HCT116 (cell line): ENCODE data around the gene SUSD4. TPM values are rescaled to one million over a fixed set of nuclear protein-coding genes. Genes with fewer than 3 reads are reported as not detected.

Experiments
- ATAC-seq: fragments of 200-7000 bp; cut with Tn5 transposase; 2 replicates; pipeline ENCODE4 v1.9.1; 2020; ENCODE audit warnings: mild to moderate bottlenecking, moderate library complexity
- BruUV-seq: library from RNA; stranded (reverse); fragments of 400-500 nt; replicated peaks from 2 replicates; lab custom pipeline; 2021; lab: Mats Ljungman, UMichigan
- CTCF ChIA-PET: fragments of 300-600 bp; sonication (Branson Sonifier 250); formaldehyde crosslinking; loops from one replicate; lab custom pipeline; 2021; ENCODE audit warnings: antibody characterized with exemption; lab: Charles Lee
- POLR2A ChIA-PET: fragments of 300-600, 350-600 bp; sonication (Branson Sonifier 250); formaldehyde crosslinking; loops from one replicate; lab custom pipeline; 2021; ENCODE audit warnings: antibody characterized with exemption; lab: Charles Lee
- RAD21 ChIA-PET, 2 experiments: fragments of 300-600 bp; sonication (Branson Sonifier 250); formaldehyde crosslinking; loops; one replicate each; lab custom pipeline; 2023; ENCODE audit warnings: low total read pairs in 2 of 2; ENCODE audit not compliant: uncharacterized antibody in 2 of 2, unreplicated experiment in 2 of 2, low non-redundant PET in 1 of 2; lab: Charles Lee
- DNase-seq: peaks from one replicate; pipeline ENCODE4 v3.0.0-alpha.2; 2010; ENCODE audit warnings: low read depth, low spot score
- H2AFZ ChIP-seq: fragments of 200-600 bp; shearing (Covaris generic), sonication (generic); 2 replicates; pipeline ENCODE4 v1.6.1; 2017; ENCODE audit warnings: low read depth, mixed run types, mixed read lengths, antibody characterized with exemption, low read length; ENCODE audit not compliant: poor library complexity, severe bottlenecking
- H3K27ac ChIP-seq: 2 replicates; pipeline ENCODE4 v1.5.1; 2012; ENCODE audit warnings: low read depth, low read length
- H3K27me3 ChIP-seq: fragments of 200-600 bp; sonication (generic); 2 replicates; pipeline ENCODE4 v1.6.1; 2016; ENCODE audit warnings: mixed run types, low read length, mixed read lengths; ENCODE audit not compliant: insufficient read depth
- H3K36me3 ChIP-seq, 2 experiments: fragments of 200-500 bp in 1 of 2; fragments of 200-600 bp in 1 of 2; sonication (Bioruptor generic) in 1 of 2; sonication (generic) in 1 of 2; 2 replicates each; pipeline versions ENCODE4 v1.5.1 to v1.6.1; 2014 to 2016; ENCODE audit warnings: low read length in 2 of 2, inconsistent platforms in 1 of 2, mixed read lengths in 1 of 2, mixed run types in 1 of 2; ENCODE audit not compliant: insufficient read depth in 2 of 2, control insufficient read depth in 1 of 2
- H3K4me1 ChIP-seq, 2 experiments: fragments of 200-600 bp in 1 of 2; sonication (generic) in 1 of 2; 2 replicates each; pipeline versions ENCODE4 v1.5.1 to v1.6.1; 2012 to 2017; ENCODE audit warnings: low read length in 2 of 2, inconsistent platforms in 1 of 2, mild to moderate bottlenecking in 1 of 2, mixed read lengths in 1 of 2, mixed run types in 1 of 2, moderate library complexity in 1 of 2; ENCODE audit not compliant: insufficient read depth in 2 of 2, control insufficient read depth in 1 of 2
- H3K4me2 ChIP-seq: fragments of 200-600 bp; sonication (generic); 2 replicates; pipeline ENCODE4 v1.6.1; 2017; ENCODE audit warnings: mixed run types, low read length, mixed read lengths
- H3K4me3 ChIP-seq, 2 experiments: fragments of 200-600 bp in 1 of 2; sonication (generic) in 1 of 2; replicated peaks in 1 of 2; 2 replicates each; pipeline ENCODE4 v1.5.1; 2011 to 2016; ENCODE audit warnings: low read length in 2 of 2, control low read depth in 1 of 2, low read depth in 1 of 2, mild to moderate bottlenecking in 1 of 2, mixed read lengths in 1 of 2, mixed run types in 1 of 2
- H3K79me2 ChIP-seq: fragments of 200-600 bp; sonication (generic); 2 replicates; pipeline ENCODE4 v1.6.1; 2017; ENCODE audit warnings: mild to moderate bottlenecking, mixed run types, low read length, moderate library complexity, mixed read lengths; ENCODE audit not compliant: insufficient read depth
- H3K9ac ChIP-seq: fragments of 200-600 bp; sonication (generic); 2 replicates; pipeline ENCODE4 v1.6.1; 2016; ENCODE audit warnings: low read length, mixed read lengths
- H3K9me2 ChIP-seq: fragments of 200-600 bp; sonication (generic), shearing (Covaris generic); 2 replicates; pipeline ENCODE4 v1.6.1; 2017; ENCODE audit warnings: mixed run types, mild to moderate bottlenecking, moderate library complexity; ENCODE audit not compliant: insufficient read depth
- H3K9me3 ChIP-seq, 2 experiments: fragments of 200-500 bp in 1 of 2; fragments of 200-600 bp in 1 of 2; sonication (Bioruptor generic) in 1 of 2; sonication (generic) in 1 of 2; 2 replicates each; pipeline ENCODE4 v1.6.1; 2014 to 2017; ENCODE audit warnings: low read length in 2 of 2, mixed read lengths in 2 of 2, inconsistent platforms in 1 of 2, low read depth in 1 of 2, mild to moderate bottlenecking in 1 of 2, mixed run types in 1 of 2, moderate library complexity in 1 of 2; ENCODE audit not compliant: control insufficient read depth in 1 of 2, insufficient read depth in 1 of 2
- H4K20me1 ChIP-seq: fragments of 200-600 bp; sonication (generic), shearing (Covaris generic); 2 replicates; pipeline ENCODE4 v1.6.1; 2017; ENCODE audit warnings: mixed run types, mild to moderate bottlenecking, moderate library complexity; ENCODE audit not compliant: insufficient read depth
- CBX3 ChIP-seq: IDR thresholded peaks from 2 replicates; pipeline ENCODE4 v1.6.1; 2012; ENCODE audit warnings: low read depth
- ELF1 ChIP-seq: IDR thresholded peaks from 2 replicates; pipeline ENCODE4 v1.6.1; 2012; ENCODE audit warnings: low read depth, borderline replicate concordance
- EZH2 ChIP-seq: fragments of 200-600 bp; sonication (generic); IDR thresholded peaks from 2 replicates; pipeline ENCODE4 v1.6.1; 2017; ENCODE audit warnings: antibody characterized with exemption, mixed run types
- EZH2phosphoT487 ChIP-seq: fragments of 200-600 bp; IDR thresholded peaks from 2 replicates; pipeline ENCODE4 v1.6.1; 2018; ENCODE audit warnings: antibody characterized with exemption, borderline replicate concordance
- FOSL1 ChIP-seq: IDR thresholded peaks from 2 replicates; pipeline ENCODE4 v1.6.1; 2012; ENCODE audit warnings: low read depth
- POLR2A ChIP-seq: IDR thresholded peaks from 2 replicates; pipeline ENCODE4 v1.7.0; 2011; ENCODE audit warnings: borderline replicate concordance; ENCODE audit not compliant: insufficient read depth, insufficient read length; ENCODE audit errors: extremely low read depth
- RAD21 ChIP-seq: IDR thresholded peaks from 2 replicates; pipeline ENCODE4 v1.6.1; 2012; ENCODE audit warnings: low read depth, mild to moderate bottlenecking
- SIN3A ChIP-seq: IDR thresholded peaks from 2 replicates; pipeline ENCODE4 v1.6.1; 2012; ENCODE audit warnings: low read depth
- SP1 ChIP-seq: IDR thresholded peaks from 2 replicates; pipeline ENCODE4 v1.6.1; 2012; ENCODE audit warnings: low read depth
- TCF7L2 ChIP-seq: IDR thresholded peaks from 2 replicates; pipeline ENCODE4 v1.7.0; 2011; ENCODE audit warnings: borderline replicate concordance, inconsistent platforms; ENCODE audit not compliant: insufficient read depth, insufficient read length; ENCODE audit errors: extremely low read depth
- ZFX ChIP-seq: fragments of 450-650 bp; IDR thresholded peaks from 2 replicates; pipeline ENCODE4 v1.6.1; 2017
- intact Hi-C: fragments of 100-400 bp; cut with micrococcal nuclease; formaldehyde crosslinking; loops from 2 replicates; pipeline ENCODE4 v1.10.0; 2022
- total RNA-seq: library from RNA; stranded (reverse); gene quantifications from one replicate; pipeline ENCODE4 v1.2.1, GENCODE V29; 2021; ENCODE audit not compliant: unreplicated experiment
- TF ChIP-seq, protein P1 (sequence below): IDR thresholded peaks from 2 replicates; pipeline ENCODE4 v1.6.1; 2011; ENCODE audit warnings: mild to moderate bottlenecking, low read length, moderate library complexity; ENCODE audit not compliant: insufficient replicate concordance; ENCODE audit errors: extremely low read depth
- TF ChIP-seq, protein P2 (sequence below): IDR thresholded peaks from 2 replicates; pipeline ENCODE4 v1.6.1; 2012; ENCODE audit warnings: low read depth

The SUSD4 gene
- total RNA-seq, 1 experiment from 2014 or later: 0.59 TPM

DNA sequence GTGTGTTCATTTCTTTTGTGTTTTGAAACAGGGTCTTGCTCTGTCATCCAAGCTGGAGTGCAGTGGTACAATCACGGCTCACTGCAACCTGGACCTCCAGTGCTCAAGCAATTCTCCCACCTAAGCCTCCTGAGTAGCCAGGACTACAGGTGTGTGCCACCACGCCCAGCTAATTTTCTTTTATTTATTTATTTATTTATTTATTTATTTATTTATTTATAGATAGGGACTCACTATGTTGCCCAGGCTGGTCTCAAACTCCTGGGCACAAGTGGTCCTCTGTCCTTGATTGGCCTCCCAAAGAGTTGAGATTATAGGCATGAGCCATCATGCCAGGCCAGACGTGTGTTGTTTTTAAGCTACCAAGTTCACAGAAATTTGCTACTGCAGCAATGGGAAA, 177.2 kb downstream of the SUSD4 start:
- RAD21 ChIA-PET: no interaction called here
- CTCF ChIA-PET: no interaction called here
- Histone ChIP-seq H3K9ac (no peak overlapping the region), H3K9me3 (no peaks in the 10 kb centered on the region), H3K9me2 (no peaks in the 10 kb centered on the region), H3K4me2 (no peak overlapping the region), H3K36me3 (no peaks in the 10 kb centered on the region), H2AFZ (no peak overlapping the region), H3K27ac (no peak overlapping the region), H3K4me1 (peaks cover 14 to 15% of the 10 kb centered on the region in 2 experiments), H3K4me3 (no peak overlapping the region), H3K79me2 (no peaks in the 10 kb centered on the region), H4K20me1 (no peaks in the 10 kb centered on the region), H3K27me3 (peaks cover 23% of the 10 kb centered on the region)
- POLR2A ChIA-PET: no interaction called here
- DNase-seq (no peak), ATAC-seq (no peak)
- TF ChIP-seq TCF7L2: no peak
- TF ChIP-seq SP1: no peak
- TF ChIP-seq, protein P1, sequence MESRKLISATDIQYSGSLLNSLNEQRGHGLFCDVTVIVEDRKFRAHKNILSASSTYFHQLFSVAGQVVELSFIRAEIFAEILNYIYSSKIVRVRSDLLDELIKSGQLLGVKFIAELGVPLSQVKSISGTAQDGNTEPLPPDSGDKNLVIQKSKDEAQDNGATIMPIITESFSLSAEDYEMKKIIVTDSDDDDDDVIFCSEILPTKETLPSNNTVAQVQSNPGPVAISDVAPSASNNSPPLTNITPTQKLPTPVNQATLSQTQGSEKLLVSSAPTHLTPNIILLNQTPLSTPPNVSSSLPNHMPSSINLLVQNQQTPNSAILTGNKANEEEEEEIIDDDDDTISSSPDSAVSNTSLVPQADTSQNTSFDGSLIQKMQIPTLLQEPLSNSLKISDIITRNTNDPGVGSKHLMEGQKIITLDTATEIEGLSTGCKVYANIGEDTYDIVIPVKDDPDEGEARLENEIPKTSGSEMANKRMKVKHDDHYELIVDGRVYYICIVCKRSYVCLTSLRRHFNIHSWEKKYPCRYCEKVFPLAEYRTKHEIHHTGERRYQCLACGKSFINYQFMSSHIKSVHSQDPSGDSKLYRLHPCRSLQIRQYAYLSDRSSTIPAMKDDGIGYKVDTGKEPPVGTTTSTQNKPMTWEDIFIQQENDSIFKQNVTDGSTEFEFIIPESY: no peak
- no peak for TF ChIP-seq CBX3
- TF ChIP-seq EZH2: no peak
- TF ChIP-seq ZFX: no peak
- no peak for TF ChIP-seq ELF1
- no peak for TF ChIP-seq SIN3A
- TF ChIP-seq FOSL1: no peak
- TF ChIP-seq, protein P2, sequence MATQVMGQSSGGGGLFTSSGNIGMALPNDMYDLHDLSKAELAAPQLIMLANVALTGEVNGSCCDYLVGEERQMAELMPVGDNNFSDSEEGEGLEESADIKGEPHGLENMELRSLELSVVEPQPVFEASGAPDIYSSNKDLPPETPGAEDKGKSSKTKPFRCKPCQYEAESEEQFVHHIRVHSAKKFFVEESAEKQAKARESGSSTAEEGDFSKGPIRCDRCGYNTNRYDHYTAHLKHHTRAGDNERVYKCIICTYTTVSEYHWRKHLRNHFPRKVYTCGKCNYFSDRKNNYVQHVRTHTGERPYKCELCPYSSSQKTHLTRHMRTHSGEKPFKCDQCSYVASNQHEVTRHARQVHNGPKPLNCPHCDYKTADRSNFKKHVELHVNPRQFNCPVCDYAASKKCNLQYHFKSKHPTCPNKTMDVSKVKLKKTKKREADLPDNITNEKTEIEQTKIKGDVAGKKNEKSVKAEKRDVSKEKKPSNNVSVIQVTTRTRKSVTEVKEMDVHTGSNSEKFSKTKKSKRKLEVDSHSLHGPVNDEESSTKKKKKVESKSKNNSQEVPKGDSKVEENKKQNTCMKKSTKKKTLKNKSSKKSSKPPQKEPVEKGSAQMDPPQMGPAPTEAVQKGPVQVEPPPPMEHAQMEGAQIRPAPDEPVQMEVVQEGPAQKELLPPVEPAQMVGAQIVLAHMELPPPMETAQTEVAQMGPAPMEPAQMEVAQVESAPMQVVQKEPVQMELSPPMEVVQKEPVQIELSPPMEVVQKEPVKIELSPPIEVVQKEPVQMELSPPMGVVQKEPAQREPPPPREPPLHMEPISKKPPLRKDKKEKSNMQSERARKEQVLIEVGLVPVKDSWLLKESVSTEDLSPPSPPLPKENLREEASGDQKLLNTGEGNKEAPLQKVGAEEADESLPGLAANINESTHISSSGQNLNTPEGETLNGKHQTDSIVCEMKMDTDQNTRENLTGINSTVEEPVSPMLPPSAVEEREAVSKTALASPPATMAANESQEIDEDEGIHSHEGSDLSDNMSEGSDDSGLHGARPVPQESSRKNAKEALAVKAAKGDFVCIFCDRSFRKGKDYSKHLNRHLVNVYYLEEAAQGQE: no peak
- TF ChIP-seq RAD21: no peak
- no peak for TF ChIP-seq EZH2phosphoT487
- no peak for TF ChIP-seq POLR2A
- intact Hi-C loops: no loop called here
- BruUV-seq: no TSS peak
